ENCODE results near the gene LRP1B. TPM values are rescaled to one million over a fixed set of nuclear protein-coding genes. Genes with fewer than 3 reads are reported as not detected.

Gene LRP1B
- total RNA-seq, 1 experiment from 2014 or later, result 0.08 TPM

- no peaks in the 10 kb centered on the region for H3K36me3 ChIP-seq
- H3K27ac ChIP-seq, result no peak overlapping the region
- H3K27me3 ChIP-seq (replicated peaks), result no peaks in the 10 kb centered on the region
- no peak for DNase-seq (ENCODE audit: low read depth in 1 of 2, low spot score in 2 of 2)
- no peaks in the 10 kb centered on the region for H3K4me1 ChIP-seq (replicated peaks)
- H3K9me3 ChIP-seq (replicated peaks), result no peaks in the 10 kb centered on the region
- H3K4me3 ChIP-seq, result no peak overlapping the region
Measured at GRCh38 chr2:140257692-140258300, 1873.0 kb downstream of the LRP1B start.

- DNase-seq (ENCODE audit: low read depth in 1 of 2, low spot score in 2 of 2), result no peak
- H3K27ac ChIP-seq, result no peak overlapping the region
- H3K4me1 ChIP-seq (replicated peaks), result no peaks in the 10 kb centered on the region
- H3K36me3 ChIP-seq, result no peaks in the 10 kb centered on the region
- H3K9me3 ChIP-seq (replicated peaks), result no peaks in the 10 kb centered on the region
- H3K4me3 ChIP-seq, result no peak overlapping the region
- H3K27me3 ChIP-seq (replicated peaks), result no peaks in the 10 kb centered on the region
Measured at GRCh38 chr2:140256080-140256479, 1874.7 kb downstream of the LRP1B start.

- Histone ChIP-seq H3K4me3 (no peak overlapping the region), H3K9me3 (replicated peaks) (no peaks in the 10 kb centered on the region), H3K36me3 (no peaks in the 10 kb centered on the region), H3K4me1 (replicated peaks) (no peaks in the 10 kb centered on the region), H3K27me3 (replicated peaks) (no peaks in the 10 kb centered on the region; the same call in 1 of the 2 replicates), H3K27ac (no peak overlapping the region)
- no peak for DNase-seq (ENCODE audit: low read depth in 1 of 2, low spot score in 2 of 2)
Measured at GRCh38 chr2:140249821-140250220, 1881.0 kb downstream of the LRP1B start.

- DNase-seq (ENCODE audit: low read depth in 1 of 2, low spot score in 2 of 2), result no peak
- no peaks in the 10 kb centered on the region for H3K4me1 ChIP-seq (replicated peaks)
- no peak overlapping the region for H3K27ac ChIP-seq
- H3K27me3 ChIP-seq (replicated peaks), result no peaks in the 10 kb centered on the region; the same call in 1 of the 2 replicates
- no peaks in the 10 kb centered on the region for H3K36me3 ChIP-seq
- H3K4me3 ChIP-seq, result no peak overlapping the region
- no peaks in the 10 kb centered on the region for H3K9me3 ChIP-seq (replicated peaks)
Measured at GRCh38 chr2:140248623-140249022, 1882.2 kb downstream of the LRP1B start.

- no peak overlapping the region for H3K4me3 ChIP-seq
- H3K36me3 ChIP-seq, result no peaks in the 10 kb centered on the region
- no peaks in the 10 kb centered on the region for H3K9me3 ChIP-seq (replicated peaks)
- no peaks in the 10 kb centered on the region for H3K4me1 ChIP-seq (replicated peaks)
- no peaks in the 10 kb centered on the region; the same call in 1 of the 2 replicates for H3K27me3 ChIP-seq (replicated peaks)
- no peak for DNase-seq (ENCODE audit: low read depth in 1 of 2, low spot score in 2 of 2)
- no peak overlapping the region for H3K27ac ChIP-seq
Measured at GRCh38 chr2:140247451-140248195, 1883.2 kb downstream of the LRP1B start.

- Histone ChIP-seq H3K9me3 (replicated peaks) (no peaks in the 10 kb centered on the region), H3K27ac (no peak overlapping the region), H3K36me3 (no peaks in the 10 kb centered on the region), H3K27me3 (replicated peaks) (no peaks in the 10 kb centered on the region; the same call in 1 of the 2 replicates), H3K4me1 (replicated peaks) (no peaks in the 10 kb centered on the region), H3K4me3 (no peak overlapping the region)
- DNase-seq (ENCODE audit: low read depth in 1 of 2, low spot score in 2 of 2), result no peak
Measured at GRCh38 chr2:140246957-140247356, 1883.9 kb downstream of the LRP1B start.

GRCh38 chr2:140246058-140246457, 1884.8 kb downstream of the LRP1B start:
- Histone ChIP-seq H3K27ac (no peak overlapping the region), H3K36me3 (no peaks in the 10 kb centered on the region), H3K4me3 (no peak overlapping the region), H3K27me3 (replicated peaks) (no peaks in the 10 kb centered on the region; the same call in 1 of the 2 replicates), H3K9me3 (replicated peaks) (no peaks in the 10 kb centered on the region), H3K4me1 (replicated peaks) (no peaks in the 10 kb centered on the region)
- no peak for DNase-seq (ENCODE audit: low read depth in 1 of 2, low spot score in 2 of 2)

GRCh38 chr2:140242889-140243288, 1887.9 kb downstream of the LRP1B start:
- Histone ChIP-seq H3K9me3 (replicated peaks) (no peaks in the 10 kb centered on the region), H3K4me1 (replicated peaks) (no peaks in the 10 kb centered on the region), H3K4me3 (no peak overlapping the region), H3K27me3 (replicated peaks) (no peaks in the 10 kb centered on the region; the same call in 1 of the 2 replicates), H3K36me3 (no peaks in the 10 kb centered on the region), H3K27ac (no peak overlapping the region)
- DNase-seq (ENCODE audit: low read depth in 1 of 2, low spot score in 2 of 2), result no peak

- H3K27me3 ChIP-seq (replicated peaks), result no peaks in the 10 kb centered on the region
- no peaks in the 10 kb centered on the region for H3K36me3 ChIP-seq
- no peak overlapping the region for H3K4me3 ChIP-seq
- H3K4me1 ChIP-seq (replicated peaks), result no peaks in the 10 kb centered on the region
- no peak for DNase-seq (ENCODE audit: low read depth in 1 of 2, low spot score in 2 of 2)
- H3K27ac ChIP-seq, result no peak overlapping the region
- H3K9me3 ChIP-seq (replicated peaks), result no peaks in the 10 kb centered on the region
Measured at GRCh38 chr2:140234116-140234515, 1896.7 kb downstream of the LRP1B start.

- Histone ChIP-seq H3K4me3 (no peak overlapping the region), H3K27ac (no peak overlapping the region), H3K36me3 (no peaks in the 10 kb centered on the region), H3K4me1 (replicated peaks) (no peaks in the 10 kb centered on the region), H3K9me3 (replicated peaks) (no peaks in the 10 kb centered on the region), H3K27me3 (replicated peaks) (no peaks in the 10 kb centered on the region)
- no peak for DNase-seq (ENCODE audit: low read depth in 1 of 2, low spot score in 2 of 2)
Measured at GRCh38 chr2:140210963-140211362, 1919.9 kb downstream of the LRP1B start.

GRCh38 chr2:140205093-140205492, 1925.7 kb downstream of the LRP1B start:
- H3K9me3 ChIP-seq (replicated peaks), result 0 out of 2 replicates have a peak, but pooled peaks cover 3% of the 10 kb centered on the region
- no peak overlapping the region for H3K27ac ChIP-seq
- no peaks in the 10 kb centered on the region for H3K36me3 ChIP-seq
- DNase-seq (ENCODE audit: low read depth in 1 of 2, low spot score in 2 of 2), result no peak
- no peaks in the 10 kb centered on the region for H3K4me1 ChIP-seq (replicated peaks)
- no peaks in the 10 kb centered on the region for H3K27me3 ChIP-seq (replicated peaks)
- H3K4me3 ChIP-seq, result no peak overlapping the region

- Histone ChIP-seq H3K9me3 (replicated peaks) (0 out of 2 replicates have a peak, but pooled peaks cover 3% of the 10 kb centered on the region), H3K27me3 (replicated peaks) (no peaks in the 10 kb centered on the region), H3K36me3 (no peaks in the 10 kb centered on the region), H3K4me3 (no peak overlapping the region), H3K27ac (no peak overlapping the region), H3K4me1 (replicated peaks) (no peaks in the 10 kb centered on the region)
- no peak for DNase-seq (ENCODE audit: low read depth in 1 of 2, low spot score in 2 of 2)
Measured at GRCh38 chr2:140203347-140203746, 1927.5 kb downstream of the LRP1B start.

- H3K27me3 ChIP-seq (replicated peaks), result no peaks in the 10 kb centered on the region
- H3K9me3 ChIP-seq (replicated peaks), result 0 out of 2 replicates have a peak, but pooled peaks cover 3% of the 10 kb centered on the region
- H3K36me3 ChIP-seq, result no peaks in the 10 kb centered on the region
- DNase-seq (ENCODE audit: low read depth in 1 of 2, low spot score in 2 of 2), result no peak
- no peak overlapping the region for H3K27ac ChIP-seq
- no peaks in the 10 kb centered on the region for H3K4me1 ChIP-seq (replicated peaks)
- H3K4me3 ChIP-seq, result no peak overlapping the region
Measured at GRCh38 chr2:140201572-140201971, 1929.2 kb downstream of the LRP1B start.

GRCh38 chr2:140200764-140201163, 1930.1 kb downstream of the LRP1B start:
- Histone ChIP-seq H3K9me3 (replicated peaks) (0 out of 2 replicates have a peak, but pooled peaks cover 3% of the 10 kb centered on the region), H3K4me1 (replicated peaks) (no peaks in the 10 kb centered on the region), H3K27me3 (replicated peaks) (no peaks in the 10 kb centered on the region), H3K4me3 (no peak overlapping the region), H3K27ac (no peak overlapping the region), H3K36me3 (no peaks in the 10 kb centered on the region)
- DNase-seq (ENCODE audit: low read depth in 1 of 2, low spot score in 2 of 2), result no peak
